ENCODE measurements around the gene FZD10.

FZD10 gene

DNA sequence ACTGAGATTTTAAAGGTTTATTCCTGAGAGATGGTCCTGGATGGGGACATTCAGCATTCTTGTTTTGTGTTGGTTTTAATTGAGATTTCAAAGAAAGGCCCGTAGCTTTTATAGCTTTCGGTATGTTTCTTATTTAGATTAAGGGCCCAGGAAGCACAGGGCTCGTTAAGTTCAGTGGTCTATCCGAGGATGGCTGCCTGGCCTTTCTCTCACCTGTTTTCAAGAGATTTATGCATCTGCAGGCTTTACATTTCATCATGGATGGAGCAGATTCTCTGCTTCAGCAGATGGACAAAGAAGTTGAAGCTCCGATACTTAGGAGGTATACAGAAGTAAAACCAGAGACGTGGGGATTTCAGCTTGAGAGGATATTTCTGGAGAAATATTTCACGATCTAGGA, 16.0 kb downstream of the FZD10 start:
- DNase-seq (ENCODE audit: extremely low read depth in 1 of 2, low read depth in 1 of 2): no peak

DNA sequence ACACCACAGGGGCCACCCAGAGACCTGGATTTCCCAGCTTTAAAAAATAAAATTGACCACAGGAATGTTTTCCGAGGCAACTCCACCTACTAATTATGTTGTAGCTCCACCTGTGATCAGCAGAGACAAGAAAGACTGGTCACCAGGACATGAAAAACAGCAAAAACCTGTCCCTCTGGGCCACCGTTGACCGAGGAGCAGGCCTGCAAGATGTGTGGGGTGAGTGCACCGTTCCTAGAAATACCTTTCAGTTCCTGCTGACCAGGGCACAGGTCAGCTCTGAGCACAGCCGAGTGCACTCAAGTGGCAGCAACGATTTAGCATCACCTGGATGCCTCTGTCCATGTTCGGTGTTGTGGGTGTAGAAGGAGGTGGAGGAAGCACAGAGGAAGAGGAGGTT, 16.9 kb downstream of the FZD10 start:
- DNase-seq (ENCODE audit: extremely low read depth in 1 of 2, low read depth in 1 of 2): no peak

DNA sequence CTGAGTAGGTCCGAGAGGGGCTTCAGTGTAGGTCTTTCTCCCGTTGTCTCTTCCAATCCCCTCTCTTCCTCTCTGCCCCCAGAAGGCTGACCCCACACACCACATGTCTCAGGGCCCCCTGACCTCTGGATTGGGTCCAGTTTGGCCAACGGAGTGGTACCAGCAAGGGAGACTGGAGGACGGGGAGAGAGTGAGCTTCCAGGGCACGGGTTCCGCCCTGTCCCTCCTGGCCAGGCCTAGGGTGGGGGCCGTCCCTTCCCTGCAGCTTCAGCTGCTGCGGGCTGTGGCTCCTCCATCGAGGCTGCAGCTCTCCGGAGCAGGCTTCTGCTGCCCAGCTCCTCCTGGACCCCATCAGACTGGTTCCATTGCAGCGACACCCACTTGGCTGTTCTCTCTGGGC, 17.4 kb downstream of the FZD10 start:
- no peak for DNase-seq (ENCODE audit: extremely low read depth in 1 of 2, low read depth in 1 of 2)

DNA sequence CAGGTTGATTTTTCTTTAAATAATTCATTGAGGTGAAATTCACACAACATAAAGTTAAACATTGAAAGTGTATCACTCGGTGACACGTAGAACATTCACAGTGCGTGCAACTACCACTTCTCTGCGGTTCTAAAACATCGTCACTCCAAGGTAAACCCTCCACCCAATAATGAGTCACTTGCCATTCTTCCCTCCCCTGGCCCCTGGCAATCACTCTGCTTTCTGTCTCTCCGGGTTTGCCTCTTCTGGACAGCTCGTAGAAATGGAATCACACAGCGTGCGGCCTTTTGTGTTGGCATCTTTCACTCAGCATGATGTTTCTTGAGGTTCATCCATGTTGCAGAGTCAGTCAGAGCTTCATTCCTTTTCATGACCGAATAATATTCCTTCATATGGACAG, 18.9 kb downstream of the FZD10 start:
- no peak for DNase-seq (ENCODE audit: extremely low read depth in 1 of 2, low read depth in 1 of 2)

DNA sequence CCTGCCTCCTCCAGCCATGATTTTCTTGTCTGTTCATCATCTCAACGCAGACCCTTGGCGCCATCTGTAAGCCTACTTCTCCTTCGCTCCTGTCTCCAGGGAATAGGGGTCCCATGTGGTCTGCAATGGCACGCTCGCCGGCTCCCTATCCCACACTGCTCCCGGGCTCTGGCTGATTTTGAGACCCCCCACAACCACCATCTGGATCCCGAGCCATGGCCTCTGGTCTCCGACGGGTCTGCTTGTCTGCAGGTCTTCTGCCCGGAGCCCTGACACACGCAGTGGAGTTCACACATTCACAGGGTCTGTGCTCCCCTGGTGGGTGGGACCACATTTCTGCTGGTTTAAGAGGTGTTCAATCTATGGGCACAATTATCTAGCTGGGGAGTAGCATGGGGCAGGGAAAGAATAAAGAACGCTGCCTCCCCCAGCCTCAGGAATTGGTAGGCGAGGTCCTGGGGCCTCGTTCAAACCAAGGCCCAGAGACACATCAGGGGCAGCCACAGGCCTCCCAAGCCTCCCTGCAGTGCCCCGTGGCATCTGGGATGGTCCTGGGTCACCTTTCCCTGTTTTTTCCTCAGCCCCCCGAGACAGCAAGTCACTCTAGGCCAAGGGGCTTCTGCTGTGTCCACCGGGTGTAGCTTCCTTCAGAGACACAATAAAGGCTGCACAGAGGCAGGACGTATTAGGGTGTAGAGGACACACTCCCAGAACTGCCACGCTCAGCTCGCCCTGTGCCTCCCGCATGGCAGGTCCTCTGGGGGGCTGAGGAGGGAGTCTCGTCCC, 21.5 kb downstream of the FZD10 start:
- DNase-seq (ENCODE audit: extremely low read depth in 1 of 2, low read depth in 1 of 2): no peak

DNA sequence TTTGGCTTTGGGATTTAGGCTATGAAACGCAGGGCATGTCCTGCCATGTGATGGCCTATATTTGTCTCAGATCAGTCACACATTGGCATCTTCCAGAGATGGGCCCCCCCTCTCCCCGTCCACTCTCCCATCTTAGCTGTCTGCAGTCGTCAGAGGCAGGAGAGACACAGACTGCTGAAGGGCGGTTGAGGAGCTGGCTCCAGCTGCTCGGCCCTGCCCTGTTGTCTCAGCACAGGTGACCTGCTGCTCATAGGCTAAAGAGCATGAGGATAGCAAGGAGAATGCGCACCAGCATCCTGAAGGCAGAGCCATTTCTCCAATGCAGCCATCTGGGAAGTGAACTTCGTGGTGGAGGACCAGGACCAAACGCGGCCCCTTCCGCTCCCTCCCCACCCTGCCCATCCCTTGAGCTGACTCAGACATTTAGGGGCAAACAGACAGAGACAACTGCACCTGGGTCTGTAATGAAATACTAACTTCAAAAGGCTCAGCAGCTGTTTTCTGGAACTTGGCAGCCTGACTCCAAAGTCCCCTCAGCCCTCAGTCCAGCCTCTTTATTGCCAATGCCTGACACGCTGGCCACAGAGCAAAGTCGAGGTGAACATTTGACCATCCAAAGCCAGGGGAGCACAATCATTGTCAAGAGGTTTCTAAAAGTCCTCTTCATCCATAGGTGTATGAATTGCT, 22.3 kb downstream of the FZD10 start:
- DNase-seq (ENCODE audit: extremely low read depth in 1 of 2, low read depth in 1 of 2): no peak

DNA sequence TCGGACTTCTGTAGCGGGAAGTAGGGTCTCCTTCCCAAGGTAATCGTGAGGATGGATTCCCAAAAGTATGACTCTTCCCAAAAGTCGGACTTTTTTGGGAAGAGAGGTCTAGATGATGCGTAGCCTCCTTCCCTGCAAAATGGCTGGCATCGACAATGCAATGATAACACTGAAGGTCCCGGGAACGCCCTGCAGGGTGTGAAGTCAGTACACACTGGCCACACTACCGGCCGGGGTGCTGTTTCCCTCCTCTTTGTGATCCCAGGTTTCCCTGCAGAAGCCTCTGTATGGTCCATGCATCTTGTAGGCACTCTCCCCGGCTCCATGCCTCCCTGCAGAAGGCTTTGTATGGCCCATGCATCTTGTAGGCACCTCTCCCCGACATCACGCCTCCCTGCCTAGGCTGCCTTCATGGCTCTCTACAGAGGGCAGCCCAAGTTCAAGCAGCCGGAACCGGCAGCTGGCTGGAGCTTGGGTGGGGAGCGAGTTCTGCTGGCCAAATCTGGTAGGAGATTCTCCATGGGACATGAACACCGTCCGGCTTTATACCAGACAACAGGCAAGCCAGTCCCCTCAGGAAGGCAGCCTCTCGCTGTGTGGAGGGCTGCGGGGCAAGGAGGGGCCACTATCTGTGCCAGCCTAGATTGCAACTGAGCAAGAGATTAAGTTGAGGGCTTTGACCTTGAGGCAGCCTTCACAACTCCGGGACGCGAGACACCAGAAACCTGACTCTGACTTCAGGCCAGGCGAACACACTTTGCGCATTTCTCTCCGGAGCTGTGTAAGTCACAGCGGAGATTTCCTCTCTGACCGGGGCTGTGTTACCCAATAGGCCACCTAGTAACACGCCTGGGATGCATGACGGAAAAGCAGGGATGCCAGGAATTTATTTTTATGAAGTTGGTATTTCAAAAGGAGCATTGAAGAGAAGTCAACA, 23.5 kb downstream of the FZD10 start:
- no peak for DNase-seq (ENCODE audit: extremely low read depth in 1 of 2, low read depth in 1 of 2)

DNA sequence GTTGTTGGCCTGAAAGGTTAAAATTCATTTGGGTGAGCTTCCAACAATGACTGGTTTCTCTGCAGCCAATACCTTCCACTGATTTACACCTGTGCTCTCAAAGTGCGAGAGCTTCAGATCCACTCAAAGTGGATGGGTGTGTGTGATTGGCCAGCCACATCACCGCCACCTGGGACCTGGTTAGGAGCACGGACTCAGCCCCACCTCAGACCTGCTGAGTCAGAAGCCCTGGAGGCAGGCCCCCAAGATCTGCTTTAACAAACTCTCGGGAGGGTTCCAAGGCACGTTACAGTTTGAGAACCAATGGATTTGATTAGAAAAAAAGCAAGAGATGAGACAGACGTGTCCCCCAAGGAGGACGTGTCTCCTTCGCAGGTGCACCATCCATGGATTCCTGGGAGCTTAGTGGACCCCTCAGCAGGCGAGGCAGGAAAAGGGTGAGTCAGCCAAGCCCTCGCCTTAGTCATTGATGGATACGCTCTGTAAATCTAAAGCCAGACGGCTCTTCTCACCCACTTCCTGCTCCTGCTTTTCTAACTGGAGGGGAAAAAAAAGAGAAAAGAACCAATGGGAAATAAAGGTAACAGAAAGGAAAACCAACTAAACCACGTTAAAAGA, 24.5 kb downstream of the FZD10 start:
- no peak for DNase-seq (ENCODE audit: extremely low read depth in 1 of 2, low read depth in 1 of 2)

DNA sequence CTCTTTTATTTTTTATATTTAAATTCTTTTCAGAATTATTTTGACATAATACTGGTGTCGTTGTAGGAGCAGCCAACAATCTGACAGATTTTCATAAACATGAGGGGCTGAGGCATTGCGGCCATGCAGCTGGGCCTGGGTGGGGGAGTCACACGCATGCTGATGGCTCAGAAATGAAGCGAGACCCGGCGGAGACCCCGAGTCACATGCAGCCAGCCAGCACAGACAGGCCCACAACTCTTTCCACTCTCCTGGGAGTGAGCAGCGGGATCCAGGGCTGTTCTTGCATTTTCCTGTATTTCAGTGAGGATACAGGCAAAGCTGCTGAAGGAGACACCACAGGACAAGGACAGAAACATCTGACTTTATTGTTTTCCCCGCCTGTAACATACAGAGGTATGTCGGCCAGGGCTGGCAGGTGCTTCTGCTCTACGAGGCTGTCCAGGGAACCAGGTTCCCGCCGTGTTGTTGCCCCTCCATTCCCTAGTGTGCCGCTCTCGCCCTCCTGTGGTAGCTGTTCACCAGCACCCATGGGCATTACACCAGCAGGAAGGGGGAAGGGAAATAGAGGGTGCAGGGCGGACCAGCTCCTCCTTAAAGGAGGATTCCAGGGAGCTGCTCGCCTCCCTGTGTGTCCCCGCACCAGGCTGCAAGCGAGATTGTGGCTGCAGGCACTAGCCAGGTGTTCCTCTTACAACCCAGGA, 30.5 kb downstream of the FZD10 start:
- no peak for DNase-seq (ENCODE audit: extremely low read depth in 1 of 2, low read depth in 1 of 2)

DNA sequence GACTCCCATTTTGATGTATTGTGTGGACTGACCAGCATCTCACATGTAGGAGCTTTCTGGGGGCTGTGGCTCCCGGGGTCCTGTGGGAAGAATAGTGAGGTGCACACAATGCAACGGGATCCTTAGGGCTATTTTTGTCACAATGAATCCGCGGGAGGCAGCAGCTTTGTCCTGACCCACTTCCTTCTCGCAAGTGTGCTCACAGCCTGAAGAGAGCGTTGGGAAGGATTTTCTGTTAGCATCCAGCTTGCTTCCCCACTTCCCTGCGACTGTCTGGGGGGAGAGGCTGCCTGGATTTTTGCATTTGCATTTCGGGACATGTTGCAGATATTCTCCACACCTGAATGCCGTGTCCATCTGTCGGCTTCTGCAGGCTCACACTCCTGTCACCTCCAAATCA, 31.9 kb downstream of the FZD10 start:
- DNase-seq (ENCODE audit: extremely low read depth in 1 of 2, low read depth in 1 of 2): no peak

DNA sequence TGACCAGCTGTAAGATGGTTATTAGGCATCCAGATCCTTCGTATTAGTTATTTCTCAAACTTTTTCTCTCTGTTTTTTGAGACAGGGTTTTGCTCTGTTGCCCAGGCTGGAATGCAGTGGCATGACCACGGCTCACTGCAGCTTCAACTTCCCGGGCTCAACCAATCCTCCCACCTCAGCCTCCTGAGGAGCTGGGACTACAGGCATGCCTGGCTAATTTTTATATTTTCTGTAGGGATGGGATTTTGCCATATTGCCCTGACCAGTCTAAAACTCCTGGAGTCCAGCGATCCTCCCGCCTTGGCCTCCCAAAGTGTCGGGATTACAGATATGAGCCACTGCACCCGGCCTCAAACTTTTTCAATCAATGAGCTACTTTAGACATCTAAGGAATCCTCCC, 33.1 kb downstream of the FZD10 start:
- no peak for DNase-seq (ENCODE audit: extremely low read depth in 1 of 2, low read depth in 1 of 2)

DNA sequence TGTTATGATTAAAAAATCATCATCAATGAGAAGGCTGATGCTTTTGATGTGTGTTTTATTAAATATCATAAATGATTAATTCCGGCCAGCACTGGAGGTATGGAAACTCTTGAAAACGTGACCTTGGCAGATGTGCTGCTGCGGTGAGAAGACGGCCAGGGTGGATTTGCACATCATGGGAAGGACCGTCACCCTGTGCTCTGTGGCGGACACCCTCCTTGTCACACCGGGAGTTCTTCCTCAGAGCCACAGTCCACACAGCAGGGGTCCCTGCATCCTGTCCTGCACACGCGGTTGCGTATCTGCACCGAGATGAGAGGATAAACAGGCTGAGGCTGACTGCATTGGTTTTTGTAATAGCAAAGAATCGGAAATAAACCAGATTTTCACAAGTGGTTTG, 33.5 kb downstream of the FZD10 start:
- no peak for DNase-seq (ENCODE audit: extremely low read depth in 1 of 2, low read depth in 1 of 2)

DNA sequence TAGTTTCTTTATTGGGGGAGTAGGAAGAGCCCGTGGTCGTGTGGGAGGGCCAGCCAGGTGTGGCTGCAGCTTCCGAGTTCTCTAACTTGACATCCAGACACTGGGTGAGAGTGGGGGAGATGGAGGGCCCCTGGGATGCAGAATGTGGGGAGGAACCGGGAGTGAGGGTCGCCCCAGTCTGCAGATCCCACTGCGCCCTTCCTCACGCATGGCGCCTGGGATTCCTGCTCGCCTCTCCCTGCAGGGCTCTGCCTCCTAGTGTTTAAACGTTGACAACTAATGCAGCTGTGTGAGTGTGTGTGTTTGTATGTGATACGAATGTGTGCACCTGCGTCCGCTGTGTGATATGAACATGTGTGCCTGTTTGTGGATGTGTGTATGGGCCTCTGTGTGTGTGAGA, 34.6 kb downstream of the FZD10 start:
- no peak for DNase-seq (ENCODE audit: extremely low read depth in 1 of 2, low read depth in 1 of 2)

DNA sequence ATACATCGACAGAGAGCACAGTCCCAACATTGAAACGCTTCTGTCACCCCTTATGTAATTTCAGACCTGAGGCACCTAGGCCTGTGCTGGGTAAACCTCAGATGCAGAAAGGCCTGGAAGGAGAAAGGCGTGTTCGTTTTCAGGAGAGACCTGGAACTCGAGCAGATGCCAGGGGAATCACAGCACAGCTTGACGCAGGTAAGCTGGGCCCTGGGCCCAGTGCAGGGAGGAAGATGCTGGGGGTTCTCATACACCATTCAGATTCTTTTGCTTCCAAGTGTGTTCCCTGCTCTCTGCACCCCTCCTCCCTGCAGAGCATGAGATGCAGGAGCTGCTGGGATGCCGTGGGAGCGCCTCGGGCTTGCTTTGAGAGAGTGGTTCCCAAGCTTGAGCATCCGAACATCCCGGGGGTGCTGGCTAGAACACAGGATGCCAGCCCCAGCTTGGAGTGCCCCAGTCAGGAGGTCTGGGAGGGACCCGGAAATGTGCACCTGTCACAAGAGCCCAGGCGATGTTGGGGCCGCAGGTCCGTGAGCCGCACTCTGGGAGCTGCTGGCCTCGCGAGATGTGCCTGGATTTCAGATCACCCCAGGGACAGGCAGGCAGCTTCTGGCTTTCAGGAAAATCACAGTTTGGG, 35.9 kb downstream of the FZD10 start:
- no peak for DNase-seq (ENCODE audit: extremely low read depth in 1 of 2, low read depth in 1 of 2)

DNA sequence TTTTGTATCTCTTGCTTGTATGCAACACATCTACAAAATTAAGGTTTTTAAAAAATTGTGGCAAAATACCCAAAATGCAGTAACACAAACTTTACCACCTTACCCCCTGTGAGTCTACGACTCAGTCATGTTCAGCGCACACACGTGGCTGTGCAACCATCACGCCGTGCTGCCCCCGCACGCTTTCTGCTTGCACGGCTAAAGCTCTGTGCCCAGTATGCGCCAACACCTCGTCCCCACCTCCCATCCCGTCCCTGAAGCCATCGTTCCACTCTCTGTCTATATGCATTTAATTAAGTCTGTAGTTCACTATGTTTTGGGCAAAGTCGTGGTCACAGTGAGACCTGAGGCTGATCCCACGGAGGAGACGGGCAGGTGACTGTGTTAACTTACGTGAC, 36.4 kb downstream of the FZD10 start:
- no peak for DNase-seq (ENCODE audit: extremely low read depth in 1 of 2, low read depth in 1 of 2)

DNA sequence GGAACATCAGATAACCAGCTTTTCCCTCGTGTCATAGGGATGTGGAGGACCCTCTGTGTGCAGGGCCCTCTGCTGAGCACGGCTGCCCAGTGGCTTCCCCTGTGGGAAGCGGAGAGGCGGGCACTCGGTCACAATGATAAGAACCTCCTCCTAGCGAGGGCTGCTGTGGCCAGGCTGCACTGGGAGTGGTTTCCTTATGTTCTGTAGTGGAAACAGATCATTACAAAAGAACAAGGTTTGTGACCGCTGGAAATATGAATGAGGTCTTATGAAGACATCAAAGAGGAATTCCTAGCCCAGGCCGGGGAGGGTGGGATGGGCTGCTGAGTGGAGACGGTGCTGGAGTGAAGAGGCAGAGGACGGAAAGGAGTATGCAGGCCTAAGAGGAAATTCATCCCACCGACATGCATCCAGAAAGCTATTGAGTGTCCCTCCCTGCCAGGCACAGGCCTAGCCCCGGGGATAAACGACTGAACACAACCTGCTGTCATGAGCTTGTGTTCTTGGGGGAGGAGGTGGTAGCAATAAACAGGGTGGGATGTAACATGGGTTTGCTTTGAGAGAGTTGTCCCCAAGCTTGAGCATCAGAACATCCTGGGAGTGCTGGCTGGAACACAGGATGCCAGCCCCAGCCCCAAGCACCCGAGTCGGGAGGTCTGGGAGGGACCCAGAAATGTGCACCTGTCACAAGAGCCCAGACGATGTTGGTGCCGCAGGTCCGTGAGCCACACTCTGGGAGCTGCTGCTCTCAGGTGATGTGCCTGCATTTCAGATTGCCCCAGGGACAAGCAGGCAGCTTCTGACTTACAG, 37.5 kb downstream of the FZD10 start:
- no peak for DNase-seq (ENCODE audit: extremely low read depth in 1 of 2, low read depth in 1 of 2)

DNA sequence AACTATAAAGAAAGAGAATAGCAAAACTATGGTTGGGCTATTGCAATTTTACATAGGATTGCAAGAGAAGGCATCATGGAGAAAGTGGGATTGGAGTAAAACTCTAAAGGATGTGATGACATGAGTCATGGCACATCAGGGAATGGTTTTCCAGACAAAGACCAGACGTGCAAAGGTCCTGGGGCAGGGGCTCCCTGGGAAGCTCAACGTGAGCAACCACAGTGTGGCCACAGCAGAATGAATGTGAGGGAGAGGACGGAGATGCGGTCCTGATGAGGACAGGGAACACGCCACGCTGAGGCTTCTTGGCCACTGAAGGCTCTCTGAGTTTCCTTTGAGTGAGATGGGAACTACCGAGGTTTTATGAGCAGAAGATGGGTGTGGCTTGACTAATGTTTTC, 38.2 kb downstream of the FZD10 start:
- no peak for DNase-seq (ENCODE audit: extremely low read depth in 1 of 2, low read depth in 1 of 2)

DNA sequence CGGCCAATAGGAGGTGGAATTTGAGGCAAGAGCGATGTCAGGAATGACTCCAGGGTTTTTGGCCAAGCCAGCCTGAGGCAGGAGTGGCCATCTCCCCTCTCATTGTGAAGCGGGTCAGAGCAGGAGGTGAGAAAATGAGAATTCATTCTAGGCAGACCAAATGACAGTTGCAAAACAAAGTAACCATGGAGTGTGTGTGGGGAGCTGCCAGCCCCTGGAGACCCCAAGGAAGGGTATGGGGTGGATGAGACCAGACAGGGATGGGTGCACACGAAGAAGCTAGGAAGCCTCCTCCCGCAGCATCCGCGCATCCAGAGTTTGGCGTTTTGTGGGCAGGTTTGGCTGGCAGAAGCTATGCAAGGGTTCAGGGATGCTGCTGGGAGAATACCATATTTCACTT, 38.8 kb downstream of the FZD10 start:
- no peak for DNase-seq (ENCODE audit: extremely low read depth in 1 of 2, low read depth in 1 of 2)

DNA sequence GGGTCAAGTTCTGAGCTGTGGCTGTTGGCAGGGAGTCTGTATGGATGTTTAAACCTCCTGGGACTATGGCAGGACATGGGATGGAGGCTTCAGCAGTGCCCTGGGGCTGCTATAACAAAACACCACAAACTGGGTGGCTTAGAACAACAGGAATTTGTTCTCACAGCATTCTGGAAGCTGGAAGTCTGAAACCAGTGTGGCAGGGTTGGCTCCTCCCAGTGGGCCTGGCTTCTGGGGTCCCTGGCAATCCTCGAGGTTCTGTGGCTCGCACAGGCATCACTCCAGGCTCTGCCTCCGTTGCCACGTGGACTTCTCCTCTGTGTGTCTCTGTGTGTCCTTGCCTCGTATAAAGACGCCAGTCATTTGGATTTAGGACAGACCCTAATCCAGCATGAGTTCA, 39.9 kb downstream of the FZD10 start:
- no peak for DNase-seq (ENCODE audit: extremely low read depth in 1 of 2, low read depth in 1 of 2)
